COLO668 (cell line): ENCODE data around the gene ZRANB3.

Source experiments
- DNase-seq: peaks from one replicate; lab custom pipeline; 2025; ENCODE audit not compliant: unreplicated experiment; lab: John Stamatoyannopoulos, UW

ZRANB3 gene

DNA sequence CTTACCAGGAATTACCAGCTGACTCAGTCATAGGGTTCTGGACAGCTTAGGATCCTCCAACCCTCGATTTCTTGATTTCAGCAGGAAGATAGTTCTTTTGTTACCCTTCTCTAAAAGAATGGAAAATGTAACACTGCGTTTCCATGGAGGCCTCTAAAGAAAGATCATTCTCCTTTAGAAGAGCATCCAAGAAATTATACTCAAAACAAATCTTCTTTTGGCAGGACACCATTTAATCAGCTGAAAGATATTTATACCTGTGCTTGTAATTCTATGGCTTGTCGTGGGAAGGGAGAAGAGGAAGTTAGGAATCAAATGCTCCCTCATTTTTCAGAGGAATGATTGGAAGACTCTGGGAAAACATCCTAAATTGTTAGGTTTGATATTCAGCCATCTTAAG is 348.4 kb downstream of the ZRANB3 start:
- DNase-seq, result no peak

DNA sequence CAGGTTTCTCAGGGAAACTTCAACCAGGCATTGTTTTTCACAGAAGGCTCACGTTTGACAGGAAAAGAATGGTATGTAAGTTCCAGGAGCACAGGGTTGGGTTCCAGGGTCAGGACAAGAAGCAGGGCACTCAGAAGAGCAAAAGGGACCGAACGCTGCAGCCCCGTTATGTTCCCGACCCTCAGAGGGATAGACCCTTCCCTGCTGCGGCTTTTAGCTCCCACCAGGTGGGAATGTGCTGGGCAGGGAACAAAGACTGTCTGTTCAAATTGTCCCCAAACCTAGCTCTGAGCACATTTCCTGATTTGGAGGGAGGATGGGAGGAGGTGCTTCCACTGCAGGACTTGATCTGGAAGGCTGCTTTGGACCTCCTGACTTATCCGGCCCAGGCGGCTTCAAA is 348.8 kb downstream of the ZRANB3 start:
- no peak for DNase-seq

DNA sequence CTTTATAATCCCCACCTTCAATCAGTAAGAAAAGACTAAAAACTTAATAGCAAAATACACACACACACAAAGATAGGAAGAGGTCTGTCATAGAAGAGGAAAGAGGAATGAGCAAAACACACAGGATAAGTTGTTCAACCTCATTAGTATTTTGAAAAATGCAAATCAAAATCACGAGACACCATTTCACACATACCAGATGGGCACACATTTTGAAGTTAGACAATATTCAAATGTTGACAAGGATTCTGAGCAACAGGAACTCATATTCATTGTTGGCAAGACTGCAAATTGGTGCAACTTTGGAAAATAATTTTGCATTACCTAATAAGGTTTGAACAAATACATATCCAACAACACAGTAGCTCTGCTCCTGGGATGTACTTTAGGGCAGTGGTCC is 351.3 kb downstream of the ZRANB3 start:
- DNase-seq, result no peak

DNA sequence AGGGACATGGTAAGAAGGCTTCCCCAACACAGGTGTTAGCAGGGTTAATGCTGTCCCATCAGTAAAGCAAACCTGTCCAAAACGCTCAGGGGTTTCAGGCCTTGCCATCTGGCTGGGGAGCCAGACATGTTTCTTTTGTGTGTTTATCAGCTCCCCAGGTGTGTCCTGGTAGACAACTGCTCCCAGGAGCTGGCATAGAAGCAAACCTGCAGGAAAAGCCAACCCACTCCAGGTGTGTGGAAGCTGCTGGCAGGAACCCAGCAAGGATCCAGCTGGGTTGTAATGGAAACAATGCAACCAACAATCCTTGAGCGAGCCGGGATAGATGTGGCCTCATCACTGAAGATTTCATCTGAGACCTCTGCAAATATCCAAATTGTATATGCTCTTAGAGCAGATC is 355.8 kb downstream of the ZRANB3 start:
- peak; percentile 52 for DNase-seq

GRCh38 chr2:135174810-135175093 is 356.3 kb downstream of the ZRANB3 start:
- DNase-seq, result no peak

- no peak for DNase-seq
These were observed 356.8 kb downstream of the ZRANB3 start for GRCh38 chr2:135174049-135174809.

DNA sequence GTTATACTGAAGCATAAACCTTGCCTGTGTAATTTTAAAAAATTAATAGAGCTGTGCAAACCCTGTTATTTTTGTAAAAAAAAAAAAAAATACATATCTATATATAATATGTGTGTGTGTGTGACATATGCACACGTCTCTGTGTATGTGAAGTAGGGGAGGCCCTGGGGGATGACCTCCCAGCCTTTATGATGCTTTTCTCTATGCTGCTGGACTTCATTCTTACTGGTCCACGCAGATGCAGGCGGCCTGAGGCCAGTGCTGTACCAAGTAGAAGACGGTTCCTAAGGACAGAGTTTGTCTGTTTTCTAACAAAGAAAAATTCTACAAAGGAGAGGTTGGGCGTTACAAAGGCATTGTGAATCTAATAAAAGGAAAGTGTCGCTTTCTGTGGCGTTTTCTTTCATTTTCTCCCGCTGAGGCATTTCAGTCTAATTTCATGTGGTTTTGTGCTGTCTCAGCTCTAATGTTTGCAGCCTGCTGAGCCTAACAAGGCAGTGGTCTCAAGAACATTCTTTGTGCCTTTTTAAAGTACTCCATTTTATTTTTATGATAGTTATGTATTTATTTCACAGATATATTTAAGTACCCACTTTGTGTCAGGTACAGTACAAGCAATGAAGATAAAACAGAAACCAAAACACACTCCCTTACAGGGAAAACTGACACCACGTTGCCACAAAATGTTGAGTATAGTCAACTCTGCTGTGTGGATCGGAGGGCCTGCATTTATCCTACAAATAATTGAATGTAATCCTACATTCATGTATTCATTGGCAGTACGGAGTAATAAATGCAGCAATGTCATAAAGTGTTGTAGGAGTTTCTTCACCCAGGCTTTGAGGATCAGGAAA is 360.9 kb downstream of the ZRANB3 start:
- no peak for DNase-seq

DNA sequence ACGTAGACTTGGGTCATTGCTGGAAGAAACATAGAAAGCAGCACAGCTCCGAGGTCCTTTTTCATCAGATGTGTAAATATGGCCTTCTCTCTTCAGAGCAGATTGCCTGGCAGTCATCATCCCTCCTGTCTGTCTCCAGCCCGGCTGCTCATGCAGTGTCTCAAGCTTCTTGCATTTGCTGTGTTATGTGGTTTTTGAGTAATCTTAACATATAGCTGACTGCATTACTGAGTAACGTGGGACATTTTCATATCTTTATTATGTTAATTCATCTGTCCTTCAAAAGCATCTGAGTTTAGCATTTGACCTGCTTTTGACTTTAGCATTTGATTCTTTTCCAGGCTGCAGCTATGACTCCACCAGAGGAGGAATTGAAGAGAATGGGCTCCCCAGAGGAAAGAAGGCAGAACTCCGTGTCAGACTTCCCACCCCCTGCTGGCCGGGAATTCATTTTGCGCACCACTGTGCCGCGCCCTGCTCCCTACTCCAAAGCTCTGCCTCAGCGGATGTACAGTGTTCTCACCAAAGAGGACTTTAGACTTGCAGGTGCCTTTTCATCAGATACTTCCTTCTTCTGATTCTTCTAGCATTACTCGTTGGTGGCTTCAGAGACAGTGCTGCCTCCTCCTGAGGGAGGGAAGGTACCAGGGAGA is 362.7 kb downstream of the ZRANB3 start:
- DNase-seq, result no peak

- DNase-seq, result no peak
These were observed 363.7 kb downstream of the ZRANB3 start for GRCh38 chr2:135167273-135167672.

- no peak for DNase-seq
These were observed 366.6 kb downstream of the ZRANB3 start for GRCh38 chr2:135164431-135164830.

DNA sequence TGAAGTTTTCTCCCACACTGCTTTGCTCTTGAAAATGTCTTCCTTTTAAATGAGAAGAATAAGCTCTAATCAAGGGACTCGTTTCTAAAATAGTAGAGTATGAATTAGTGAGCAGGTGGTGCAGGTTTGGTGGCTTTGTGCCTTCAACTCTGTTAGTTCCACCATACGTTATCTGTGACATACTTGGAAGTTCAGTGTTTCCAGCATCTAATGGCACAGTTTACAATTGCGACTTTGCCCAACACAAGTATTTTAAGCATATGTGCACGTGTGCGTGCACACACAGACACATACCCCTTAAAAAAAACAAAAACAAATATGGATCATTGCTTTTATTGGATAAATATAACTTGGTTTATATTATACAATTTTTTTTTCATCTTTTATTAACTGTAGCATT is 367.1 kb downstream of the ZRANB3 start:
- DNase-seq, result no peak

- no peak for DNase-seq
These were observed 367.7 kb downstream of the ZRANB3 start for GRCh38 chr2:135163306-135163705.

DNA sequence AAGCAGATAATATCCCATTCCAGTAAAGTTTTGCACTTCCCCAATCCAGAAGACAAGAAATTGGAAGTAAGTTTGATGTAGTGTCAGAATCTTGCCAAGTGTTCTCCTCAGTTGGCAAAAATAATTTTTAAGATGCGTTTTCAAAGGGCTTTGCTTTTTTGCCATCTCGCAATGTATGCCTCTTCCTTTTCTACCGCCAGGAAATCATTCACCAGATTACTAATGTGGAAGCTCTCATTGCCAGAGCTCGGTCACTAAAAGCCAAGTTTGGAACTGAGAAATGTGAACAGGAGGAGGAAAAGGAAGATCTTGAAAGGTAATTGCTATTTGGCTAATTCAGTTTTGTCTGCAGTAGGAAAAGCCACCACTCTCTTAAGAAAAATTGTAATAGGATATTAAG is 368.2 kb downstream of the ZRANB3 start:
- no peak for DNase-seq

GRCh38 chr2:135162377-135162776 is 368.6 kb downstream of the ZRANB3 start:
- DNase-seq, result no peak

DNA sequence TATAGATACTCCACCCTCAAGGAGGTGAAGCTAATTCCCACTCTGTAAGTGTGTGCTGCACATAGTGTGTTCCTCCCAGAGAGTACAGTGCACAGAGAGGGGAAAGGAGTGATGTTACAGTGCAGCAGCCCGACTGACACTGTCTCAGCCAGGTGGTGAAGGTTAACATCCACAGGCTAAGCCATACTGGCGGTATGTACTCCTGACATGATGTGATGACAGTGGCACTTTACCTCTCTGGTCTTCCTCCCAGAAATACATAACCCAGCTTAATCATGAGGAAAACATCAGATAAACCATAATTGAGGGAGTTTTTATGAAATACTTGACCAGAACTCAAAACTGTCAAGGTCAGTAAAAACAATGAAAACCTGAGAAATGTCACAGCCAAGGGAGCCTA is 371.8 kb downstream of the ZRANB3 start:
- DNase-seq, result no peak

- DNase-seq, result no peak
These were observed 373.2 kb downstream of the ZRANB3 start for GRCh38 chr2:135157856-135158255.

DNA sequence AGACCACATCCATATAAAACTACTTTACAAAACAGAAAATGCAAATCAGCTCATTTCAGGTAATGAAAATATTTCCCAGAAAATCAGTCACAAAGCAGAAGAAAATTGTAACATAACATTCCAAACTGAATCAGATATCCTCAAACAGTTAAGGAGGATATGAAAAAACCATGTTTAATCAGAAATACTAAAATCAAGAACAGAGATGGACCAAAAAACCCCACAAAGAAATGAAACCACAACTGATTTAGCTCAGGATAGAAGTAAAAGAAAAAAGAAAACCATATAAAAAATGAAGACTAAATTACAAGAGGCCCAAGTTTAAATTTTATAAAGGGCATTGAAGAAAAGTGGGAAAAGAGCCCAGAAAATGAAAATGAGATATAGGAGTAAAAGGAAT is 376.1 kb downstream of the ZRANB3 start:
- DNase-seq, result no peak

DNA sequence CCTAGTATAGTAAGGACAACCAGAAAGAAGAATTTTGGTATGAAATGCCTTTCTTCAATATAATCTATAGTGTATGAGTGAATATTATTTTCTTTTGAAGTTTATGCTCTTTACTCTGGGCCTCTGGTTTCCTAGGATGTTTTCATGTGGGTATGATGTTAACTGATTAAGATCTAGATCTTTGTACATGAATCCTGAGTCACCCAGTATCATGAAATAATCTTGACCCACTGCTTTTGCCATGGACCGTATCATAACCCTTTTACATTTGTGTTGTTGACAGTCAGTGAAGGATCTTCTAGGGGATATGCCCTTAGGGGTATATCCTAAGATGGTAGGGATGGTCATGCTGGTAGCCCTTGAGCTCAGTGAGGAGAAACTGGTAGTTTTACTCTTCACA is 378.7 kb downstream of the ZRANB3 start:
- DNase-seq, result no peak

GRCh38 chr2:135151615-135152014 is 379.4 kb downstream of the ZRANB3 start:
- no peak for DNase-seq

GRCh38 chr2:135150725-135151124 is 380.3 kb downstream of the ZRANB3 start:
- no peak for DNase-seq

DNA sequence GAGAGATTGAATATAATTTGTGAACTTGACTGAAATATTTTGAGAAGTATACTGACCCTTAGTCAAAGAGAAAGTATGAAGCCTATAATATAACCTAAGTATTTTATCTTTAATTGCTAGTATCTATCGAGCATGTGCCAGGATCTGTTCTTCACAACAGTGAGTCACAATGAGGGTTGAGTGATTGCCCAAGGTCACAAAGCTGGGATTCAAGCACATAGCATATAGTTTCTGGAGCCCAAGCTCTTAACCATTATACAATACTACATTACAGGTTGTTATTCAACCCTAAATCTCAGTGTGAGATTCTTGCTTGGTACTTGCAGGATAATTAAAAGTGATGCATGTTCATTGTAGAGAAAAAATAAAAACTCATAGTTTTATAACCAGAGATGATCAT is 381.8 kb downstream of the ZRANB3 start:
- DNase-seq, result no peak

- no peak for DNase-seq
These were observed 386.7 kb downstream of the ZRANB3 start for GRCh38 chr2:135144343-135144742.
